Stimulated activated naive CD4-positive, alpha-beta T cell treated with Interleukin-2 at 50 U/mL for 16 hours (primary cell): ENCODE data around the gene IL13RA1.
"Not testable (repeated sequence)": the region's sequence is repeated elsewhere in the genome, so short reads cannot be mapped to it uniquely, and the experiment has no call there.

Experiments used
- DNase-seq: peaks from one replicate; lab custom pipeline; 2025; lab: John Stamatoyannopoulos, UW

IL13RA1 gene

GRCh38 chrX:118729042-118729652 lies 1.7 kb downstream of the IL13RA1 start:
- no peak for DNase-seq

- DNase-seq: no peak
These were observed 3.3 kb downstream of the IL13RA1 start for GRCh38 chrX:118730500-118731247.

- DNase-seq: not testable (repeated sequence)
These were observed 5.1 kb downstream of the IL13RA1 start for GRCh38 chrX:118732551-118732950.

- DNase-seq: no peak
These were observed 7.5 kb downstream of the IL13RA1 start for GRCh38 chrX:118734909-118735308.

- no peak for DNase-seq
These were observed 9.1 kb downstream of the IL13RA1 start for GRCh38 chrX:118736394-118737010.

GRCh38 chrX:118739577-118739976 lies 12.2 kb downstream of the IL13RA1 start:
- no peak for DNase-seq

GRCh38 chrX:118740276-118740889 lies 13.0 kb downstream of the IL13RA1 start:
- DNase-seq: no peak

GRCh38 chrX:118742176-118742575 lies 14.8 kb downstream of the IL13RA1 start:
- DNase-seq: no peak

- DNase-seq: no peak
These were observed 18.2 kb downstream of the IL13RA1 start for GRCh38 chrX:118745570-118745969.

GRCh38 chrX:118751950-118752783 lies 24.8 kb downstream of the IL13RA1 start:
- DNase-seq: no peak

- no peak for DNase-seq
These were observed 28.2 kb downstream of the IL13RA1 start for GRCh38 chrX:118755633-118756032.

- no peak for DNase-seq
These were observed 28.7 kb downstream of the IL13RA1 start for GRCh38 chrX:118756101-118756500.

- no peak for DNase-seq
These were observed 31.1 kb downstream of the IL13RA1 start for GRCh38 chrX:118758511-118758910.

- DNase-seq: no peak
These were observed 32.6 kb downstream of the IL13RA1 start for GRCh38 chrX:118760025-118760424.

- no peak for DNase-seq
These were observed 34.7 kb downstream of the IL13RA1 start for GRCh38 chrX:118761939-118762707.

- DNase-seq: no peak
These were observed 36.1 kb downstream of the IL13RA1 start for GRCh38 chrX:118763489-118763888.

- DNase-seq: no peak
These were observed 36.7 kb downstream of the IL13RA1 start for GRCh38 chrX:118764122-118764521.

GRCh38 chrX:118770133-118770760 lies 42.8 kb downstream of the IL13RA1 start:
- no peak for DNase-seq

- DNase-seq: no peak
These were observed 44.6 kb downstream of the IL13RA1 start for GRCh38 chrX:118772051-118772450.

- no peak for DNase-seq
These were observed 46.4 kb downstream of the IL13RA1 start for GRCh38 chrX:118773782-118774181.

GRCh38 chrX:118779581-118779980 lies 52.2 kb downstream of the IL13RA1 start:
- DNase-seq: no peak
